Measurements from ENCODE around the gene TOX2.

DNA sequence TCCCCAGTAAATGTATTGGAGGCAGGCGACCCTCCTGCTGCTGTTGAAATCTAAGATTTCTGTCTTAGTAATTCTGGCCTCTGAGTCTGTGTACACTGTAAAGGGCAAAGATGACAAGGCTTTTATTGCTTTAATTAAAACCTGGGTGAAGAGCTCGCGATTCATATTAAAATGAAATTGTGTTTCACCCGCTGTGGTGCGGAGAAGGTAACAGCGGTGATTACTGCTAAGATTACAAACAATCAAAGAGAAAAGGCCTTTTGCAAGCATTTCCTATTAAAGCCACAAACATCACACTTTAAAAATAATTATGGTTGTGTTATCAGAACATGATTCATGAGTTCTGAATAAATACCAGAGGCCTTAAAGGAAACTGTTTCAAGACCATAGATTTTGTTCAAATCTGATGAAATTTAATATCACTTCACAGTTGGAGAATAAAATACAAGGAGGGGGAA is 69.3 kb downstream of the TOX2 start:
- TF ChIP-seq TAF1 (IDR thresholded peaks at IDR 0.05; ENCODE audit: low read depth, low read length): no peak
- TF ChIP-seq POLR2AphosphoS5 (IDR thresholded peaks at IDR 0.05; ENCODE audit: low read depth, low read length): no peak
- TF ChIP-seq POLR2A (IDR thresholded peaks at IDR 0.05; ENCODE audit: low read depth, low read length): no peak
- no peak for TF ChIP-seq SPI1 (IDR thresholded peaks at IDR 0.05; ENCODE audit: low read depth, low read length)

All from GM12891 (cell line).